GM12878 (cell line): Measurements from ENCODE around the gene ANO6. TPM values are rescaled to one million over a fixed set of nuclear protein-coding genes. Genes with fewer than 3 reads are reported as not detected.
A peak's percentile ranks its signal among the peaks of the same experiment; 100 is the strongest.

Experiments
- ATAC-seq: fragments of 200-7000 bp; cut with Tn5 transposase; 3 replicates; pipeline ENCODE4 v1.9.1; 2020; ENCODE audit warnings: mild to moderate bottlenecking, moderate library complexity
- BruUV-seq: library from RNA; stranded (reverse); fragments of 400-500 nt; replicated peaks from 2 replicates; lab custom pipeline; 2021; lab: Mats Ljungman, UMichigan
- CTCF ChIA-PET: fragments of 300-600 bp; sonication (Branson Sonifier 250); formaldehyde crosslinking; extraction: SDS; loops from one replicate; lab custom pipeline; 2021; ENCODE audit warnings: inconsistent platforms; lab: Yijun Ruan, JAX
- POLR2A ChIA-PET: fragments of 350-600 bp; formaldehyde crosslinking; extraction: SDS; loops from one replicate; lab custom pipeline; 2021; ENCODE audit warnings: inconsistent platforms; lab: Charles Lee
- RAD21 ChIA-PET: fragments of 300-600 bp; sonication (Branson Sonifier 250); formaldehyde crosslinking; loops from one replicate; lab custom pipeline; 2023; ENCODE audit warnings: antibody characterized with exemption; ENCODE audit not compliant: unreplicated experiment; lab: Charles Lee
- SMC1A ChIA-PET: fragments of 300-600 bp; sonication (Branson Sonifier 250); formaldehyde crosslinking; loops from one replicate; lab custom pipeline; 2023; ENCODE audit not compliant: unreplicated experiment, uncharacterized antibody; lab: Charles Lee
- DNase-seq: peaks from one replicate; pipeline ENCODE4 v3.0.0-alpha.2; 2011; ENCODE audit warnings: low read depth, low spot score
- FAIRE-seq: peaks from 3 replicates; lab custom pipeline; 2011; peaks lifted over from hg19 to GRCh38; lab: Jason Lieb, UNC
- H2AFZ ChIP-seq: 2 replicates; pipeline ENCODE4 v1.6.0; 2011; ENCODE audit warnings: low read depth, low read length, control low read depth; ENCODE audit not compliant: control insufficient read depth
- H3K27ac ChIP-seq: 2 replicates; pipeline ENCODE4 v1.5.1; 2011; ENCODE audit warnings: control low read depth; ENCODE audit not compliant: control insufficient read depth, insufficient read depth
- H3K27me3 ChIP-seq, 2 experiments: replicated peaks in 1 of 2; 2 replicates each; pipeline versions ENCODE4 v1.6.0 to v1.6.1; 2011; ENCODE audit warnings: low read length in 1 of 2; ENCODE audit not compliant: control insufficient read depth in 2 of 2, insufficient read depth in 2 of 2
- H3K36me3 ChIP-seq, 2 experiments: 2 replicates each; pipeline ENCODE4 v1.5.1; 2011; ENCODE audit warnings: low read length in 1 of 2; ENCODE audit not compliant: control insufficient read depth in 2 of 2, insufficient read depth in 2 of 2
- H3K4me1 ChIP-seq: 2 replicates; pipeline ENCODE4 v1.6.1; 2011; ENCODE audit warnings: mild to moderate bottlenecking, low read length, moderate library complexity, mixed read lengths; ENCODE audit not compliant: control insufficient read depth, insufficient read depth
- H3K4me2 ChIP-seq: 2 replicates; pipeline ENCODE4 v1.6.0; 2011; ENCODE audit warnings: control low read depth; ENCODE audit not compliant: control insufficient read depth, insufficient read depth
- H3K4me3 ChIP-seq: fragments of 200-600 bp; sonication (generic); 2 replicates; pipeline ENCODE4 v1.5.1; 2016
- H3K79me2 ChIP-seq: 2 replicates; pipeline ENCODE4 v1.6.0; 2011; ENCODE audit warnings: low read length; ENCODE audit not compliant: control insufficient read depth, insufficient read depth
- H3K9ac ChIP-seq: 2 replicates; pipeline ENCODE4 v1.8.0; 2011; ENCODE audit warnings: low read length, control low read depth, mixed read lengths; ENCODE audit not compliant: control insufficient read depth, insufficient read depth
- H3K9me3 ChIP-seq: replicated peaks from 3 replicates; pipeline ENCODE4 v1.5.1; 2011; ENCODE audit warnings: mild to moderate bottlenecking, low read length; ENCODE audit not compliant: control insufficient read depth, insufficient read depth
- H4K20me1 ChIP-seq: 2 replicates; pipeline ENCODE4 v1.6.0; 2011; ENCODE audit not compliant: control insufficient read depth, insufficient read depth
- BMI1 ChIP-seq: fragments of 450-650 bp; IDR thresholded peaks from 2 replicates; pipeline ENCODE4 v1.6.1; 2016; ENCODE audit warnings: mild to moderate bottlenecking, moderate library complexity, borderline replicate concordance
- CEBPB ChIP-seq, 2 experiments: fragments of 150-350 bp in 1 of 2; IDR thresholded peaks; 2 replicates each; pipeline ENCODE4 v1.6.1; 2012 to 2014; ENCODE audit warnings: low read depth in 2 of 2, low read length in 2 of 2, borderline replicate concordance in 1 of 2, inconsistent platforms in 1 of 2
- CHD1 ChIP-seq: IDR thresholded peaks from 2 replicates; pipeline ENCODE4 v1.6.1; 2012; ENCODE audit warnings: low read depth, low read length, improper control_type of control experiment
- ESRRA ChIP-seq: IDR thresholded peaks from 2 replicates; pipeline ENCODE4 v1.6.1; 2012; ENCODE audit warnings: mild to moderate bottlenecking, low read length, improper control_type of control experiment
- NFYB ChIP-seq: IDR thresholded peaks from 2 replicates; pipeline ENCODE4 v1.6.1; 2011; ENCODE audit warnings: low read depth, mild to moderate bottlenecking, low read length, improper control_type of control experiment, moderate library complexity; ENCODE audit not compliant: insufficient read depth
- NR2F1 ChIP-seq: fragments of 450-650 bp; conservative IDR thresholded peaks from 2 replicates; pipeline ENCODE4 v1.6.1; 2017; ENCODE audit warnings: mild to moderate bottlenecking
- RBBP5 ChIP-seq: fragments of 200-600 bp; sonication (generic); conservative IDR thresholded peaks from 2 replicates; pipeline ENCODE4 v1.6.1; 2016
- TARDBP ChIP-seq: IDR thresholded peaks from 2 replicates; pipeline ENCODE4 v1.6.1; 2016; ENCODE audit warnings: borderline replicate concordance
- TBL1XR1 ChIP-seq: IDR thresholded peaks from 2 replicates; pipeline ENCODE4 v1.6.1; 2012; ENCODE audit warnings: low read depth, low read length, improper control_type of control experiment
- ZNF622 ChIP-seq: fragments of 450-650 bp; IDR thresholded peaks from 2 replicates; pipeline ENCODE4 v1.6.1; 2017; ENCODE audit warnings: mild to moderate bottlenecking, inconsistent platforms
- WGBS: methylation state at CpG from one replicate; pipeline ENCODE4 v1.1.6; 2016; ENCODE audit warnings: low lambda C conversion rate; ENCODE audit not compliant: insufficient replicate concordance, insufficient coverage; ENCODE audit errors: missing lambda C conversion rate; 5-methylcytosine and 5-hydroxymethylcytosine counted together
- in situ Hi-C: fragments of 300-500 bp; cut with MboI; formaldehyde crosslinking; loops from 9 replicates; pipeline ENCODE4 v1.14.3; 2018; ENCODE audit warnings: mixed read lengths
- intact Hi-C: fragments of 100-400 bp; cut with micrococcal nuclease; formaldehyde crosslinking; loops from one replicate; pipeline ENCODE4 v1.14.2; 2022; ENCODE audit not compliant: unreplicated experiment
- polyA plus RNA-seq, 11 experiments: library from polyadenylated mRNA; depleted of rRNA in 4 of 11; unstranded in 6 of 11; stranded (reverse) in 5 of 11; fragments of >200 nt; fragmentation: Nextera tagmentation in 4 of 11; fragmentation: Illumina TruSeq in 1 of 11; extraction: Ambion mirVana in 4 of 11; extraction: Trizol in 1 of 11; gene quantifications; 1 replicate in 1 of 11; 2 replicates in 10 of 11; pipeline versions ENCODE4 v1.2.1 to v1.2.3, GENCODE V29; 2011 to 2016; ENCODE audit warnings: inconsistent platforms in 2 of 11, missing spikeins in 2 of 11, low read depth in 1 of 11
- total RNA-seq, 4 experiments: library from RNA; depleted of rRNA in 3 of 4; stranded (reverse); fragments of >200 nt in 3 of 4; fragmentation: Illumina TruSeq in 1 of 4; extraction: Trizol in 1 of 4; gene quantifications; 2 replicates each; pipeline versions ENCODE4 v1.2.1 to v1.2.3, GENCODE V29; 2013 to 2021
- TF ChIP-seq, protein P1 (sequence below): fragments of 150-350 bp; IDR thresholded peaks from 2 replicates; pipeline ENCODE4 v1.6.1; 2016; ENCODE audit warnings: low read depth, low read length

Gene ANO6
- total and polyA plus RNA-seq, 10 of the 15 experiments (the other 5 are each of a cell fraction or from before 2014, with no cell fraction given): 4.6 to 30.3 (median 26.0) TPM

DNA sequence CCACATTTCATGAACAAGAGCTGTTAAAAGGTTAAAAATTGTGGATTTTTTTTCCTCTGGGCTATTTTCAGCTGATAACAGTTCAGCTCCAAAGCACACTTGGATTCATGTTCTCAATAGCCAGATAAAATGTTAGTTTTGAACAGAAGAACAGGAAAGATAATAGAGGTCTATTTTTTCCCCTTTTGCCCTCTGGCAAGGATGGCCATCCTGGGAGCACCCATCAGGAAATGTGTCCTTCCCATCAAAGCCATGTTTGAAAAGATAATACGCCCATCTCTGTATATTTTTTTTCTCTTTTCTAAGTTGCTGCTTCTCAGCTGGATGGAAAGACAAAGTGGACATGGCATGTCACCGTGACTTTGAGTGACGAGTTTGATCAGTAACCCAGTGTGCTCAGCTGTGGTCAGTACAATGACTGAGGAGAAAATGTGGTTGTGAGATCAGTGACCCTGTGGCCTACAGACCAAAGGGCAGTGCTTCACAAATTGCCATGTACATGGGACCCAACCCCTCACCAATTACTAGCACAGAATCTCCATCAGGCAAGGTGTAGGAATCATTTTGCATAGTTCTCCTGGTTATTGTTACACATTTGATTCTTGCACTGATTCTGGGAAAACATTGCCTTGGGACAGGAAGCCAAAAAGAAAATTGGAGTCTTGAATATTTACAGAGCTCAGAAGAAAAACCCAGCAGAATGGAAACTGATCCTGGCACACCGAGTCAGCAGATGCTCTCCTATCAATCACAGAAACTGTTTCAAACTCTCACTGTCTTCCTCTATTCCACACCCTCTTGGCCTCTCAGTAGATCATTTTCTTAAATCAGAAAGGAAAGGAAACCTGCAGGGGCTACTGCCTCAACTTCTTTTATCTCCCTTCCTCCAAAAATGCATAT, 64.3 kb downstream of the ANO6 start:
- DNase-seq (no peak), ATAC-seq (no peak), FAIRE-seq (no peak)
- Histone ChIP-seq H3K4me1 (no peaks in the 10 kb centered on the region), H3K27ac (no peak overlapping the region), H4K20me1 (no peaks in the 10 kb centered on the region), H3K4me2 (no peak overlapping the region), H3K36me3 (no peaks in the 10 kb centered on the region; a peak in 2 of 4 replicates), H3K9me3 (no peaks in the 10 kb centered on the region), H3K27me3 (no peaks in the 10 kb centered on the region), H3K9ac (no peak overlapping the region), H3K79me2 (peaks cover 2% of the 10 kb centered on the region), H2AFZ (no peak overlapping the region), H3K4me3 (no peak overlapping the region)
- in situ Hi-C loops: no loop called here
- no peak for TF ChIP-seq TARDBP
- peak; percentile 67 for TF ChIP-seq NR2F1
- intact Hi-C loops: no loop called here
- RAD21 ChIA-PET: interaction anchor here (1.7 kb wide), 1 partner anchor 11 kb away, joined by 5 read pairs; no protein-coding TSS in a partner anchor
- no TSS peak for BruUV-seq
- SMC1A ChIA-PET: no interaction called here
- POLR2A ChIA-PET: no interaction called here
- CTCF ChIA-PET: interaction anchor here (1.3 to 2.4 kb wide), 2 partner anchors 10 to 11 kb away, joined by 4 to 6 read pairs; no protein-coding TSS in a partner anchor
- 98% methylated on average over 4 of the region's 4 CpGs for WGBS

GRCh38 chr12:45281994-45282393, 66.1 kb downstream of the ANO6 start:
- no peak overlapping the region for H3K4me2 ChIP-seq
- in situ Hi-C loops: no loop called here
- RAD21 ChIA-PET: no interaction called here
- ATAC-seq (no peak), FAIRE-seq (no peak), DNase-seq (no peak)
- POLR2A ChIA-PET: no interaction called here
- no peak overlapping the region for H2AFZ ChIP-seq
- no peaks in the 10 kb centered on the region; a peak in 2 of 4 replicates for H3K36me3 ChIP-seq
- no peak overlapping the region for H3K4me3 ChIP-seq
- intact Hi-C loops: no loop called here
- no peak for TF ChIP-seq NFYB
- TF ChIP-seq CEBPB (IDR thresholded peaks at IDR 0.05; ENCODE audit: borderline replicate concordance in 1 of 2, low read depth in 2 of 2, low read length in 2 of 2): no peak
- TF ChIP-seq, protein P1, sequence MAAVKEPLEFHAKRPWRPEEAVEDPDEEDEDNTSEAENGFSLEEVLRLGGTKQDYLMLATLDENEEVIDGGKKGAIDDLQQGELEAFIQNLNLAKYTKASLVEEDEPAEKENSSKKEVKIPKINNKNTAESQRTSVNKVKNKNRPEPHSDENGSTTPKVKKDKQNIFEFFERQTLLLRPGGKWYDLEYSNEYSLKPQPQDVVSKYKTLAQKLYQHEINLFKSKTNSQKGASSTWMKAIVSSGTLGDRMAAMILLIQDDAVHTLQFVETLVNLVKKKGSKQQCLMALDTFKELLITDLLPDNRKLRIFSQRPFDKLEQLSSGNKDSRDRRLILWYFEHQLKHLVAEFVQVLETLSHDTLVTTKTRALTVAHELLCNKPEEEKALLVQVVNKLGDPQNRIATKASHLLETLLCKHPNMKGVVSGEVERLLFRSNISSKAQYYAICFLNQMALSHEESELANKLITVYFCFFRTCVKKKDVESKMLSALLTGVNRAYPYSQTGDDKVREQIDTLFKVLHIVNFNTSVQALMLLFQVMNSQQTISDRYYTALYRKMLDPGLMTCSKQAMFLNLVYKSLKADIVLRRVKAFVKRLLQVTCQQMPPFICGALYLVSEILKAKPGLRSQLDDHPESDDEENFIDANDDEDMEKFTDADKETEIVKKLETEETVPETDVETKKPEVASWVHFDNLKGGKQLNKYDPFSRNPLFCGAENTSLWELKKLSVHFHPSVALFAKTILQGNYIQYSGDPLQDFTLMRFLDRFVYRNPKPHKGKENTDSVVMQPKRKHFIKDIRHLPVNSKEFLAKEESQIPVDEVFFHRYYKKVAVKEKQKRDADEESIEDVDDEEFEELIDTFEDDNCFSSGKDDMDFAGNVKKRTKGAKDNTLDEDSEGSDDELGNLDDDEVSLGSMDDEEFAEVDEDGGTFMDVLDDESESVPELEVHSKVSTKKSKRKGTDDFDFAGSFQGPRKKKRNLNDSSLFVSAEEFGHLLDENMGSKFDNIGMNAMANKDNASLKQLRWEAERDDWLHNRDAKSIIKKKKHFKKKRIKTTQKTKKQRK: no peak
- TF ChIP-seq ESRRA: no peak
- no peak for TF ChIP-seq ZNF622
- no peak for TF ChIP-seq CHD1
- no peak for TF ChIP-seq TBL1XR1
- no peak for TF ChIP-seq BMI1
- no peak for TF ChIP-seq RBBP5
- H3K79me2 ChIP-seq: peaks cover 1% of the 10 kb centered on the region
- no peaks in the 10 kb centered on the region for H3K27me3 ChIP-seq
- CTCF ChIA-PET: no interaction called here
- H3K4me1 ChIP-seq: no peaks in the 10 kb centered on the region; the same call in 1 of the 2 replicates
- H3K9me3 ChIP-seq: no peaks in the 10 kb centered on the region
- SMC1A ChIA-PET: no interaction called here
- no peaks in the 10 kb centered on the region; the same call in 1 of the 2 replicates for H4K20me1 ChIP-seq
- H3K27ac ChIP-seq: no peak overlapping the region
- no peak overlapping the region for H3K9ac ChIP-seq
- WGBS: 100% methylated on average over 1 of the region's 1 CpG
- BruUV-seq: no TSS peak
